ENCODE measurements around the gene PKD1L1. TPM values are rescaled to one million over a fixed set of nuclear protein-coding genes. Genes with fewer than 3 reads are reported as not detected.
"Not testable (repeated sequence)": the region's sequence is repeated elsewhere in the genome, so short reads cannot be mapped to it uniquely, and the experiment has no call there.

The PKD1L1 gene
- total RNA-seq, 1 donor from 2014 or later = 4.8 TPM

DNA sequence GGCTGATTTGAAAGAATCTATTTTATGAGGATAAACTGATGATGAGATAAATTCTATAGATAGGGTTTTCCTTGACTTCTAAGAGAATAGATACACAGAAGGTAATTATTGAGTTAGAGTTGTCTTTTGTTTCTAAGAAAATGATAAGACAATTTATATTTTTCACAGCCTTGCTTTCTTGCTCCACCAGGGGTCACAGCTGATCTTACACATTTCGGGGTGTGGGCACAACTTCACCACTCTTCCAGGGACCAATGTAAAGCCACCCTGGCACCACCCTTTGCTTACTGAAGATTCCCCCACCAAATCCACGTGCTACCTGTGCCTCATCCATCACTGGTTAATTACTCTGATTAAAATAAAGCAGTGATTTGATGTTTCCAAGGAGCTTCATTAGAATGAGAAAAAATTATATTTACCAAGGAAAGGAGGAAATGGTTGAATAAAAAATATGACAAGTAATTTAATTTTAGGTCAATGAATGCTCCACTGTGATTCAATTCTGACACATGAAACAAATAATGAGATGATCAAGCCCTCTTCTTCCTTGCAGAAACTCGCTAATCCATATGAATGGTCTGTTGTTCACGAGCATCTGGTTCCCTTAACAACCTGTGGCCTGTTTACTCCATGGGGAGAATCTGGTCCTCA is 189.1 kb downstream of the PKD1L1 start:
- DNase-seq (ENCODE audit: low spot score) = no peak
- Mint-ChIP-seq H3K4me1 (ENCODE audit: unreplicated experiment) (no peaks in the 10 kb centered on the region), H3K36me3 (ENCODE audit: low read depth, unreplicated experiment) (no peaks in the 10 kb centered on the region), H3K27ac (ENCODE audit: unreplicated experiment) (no peak overlapping the region), H3K9me3 (ENCODE audit: unreplicated experiment) (no peaks in the 10 kb centered on the region), H3K4me3 (ENCODE audit: unreplicated experiment) (no peak overlapping the region), H3K27me3 (ENCODE audit: unreplicated experiment) (no peaks in the 10 kb centered on the region)
- TF ChIP-seq, protein P1, sequence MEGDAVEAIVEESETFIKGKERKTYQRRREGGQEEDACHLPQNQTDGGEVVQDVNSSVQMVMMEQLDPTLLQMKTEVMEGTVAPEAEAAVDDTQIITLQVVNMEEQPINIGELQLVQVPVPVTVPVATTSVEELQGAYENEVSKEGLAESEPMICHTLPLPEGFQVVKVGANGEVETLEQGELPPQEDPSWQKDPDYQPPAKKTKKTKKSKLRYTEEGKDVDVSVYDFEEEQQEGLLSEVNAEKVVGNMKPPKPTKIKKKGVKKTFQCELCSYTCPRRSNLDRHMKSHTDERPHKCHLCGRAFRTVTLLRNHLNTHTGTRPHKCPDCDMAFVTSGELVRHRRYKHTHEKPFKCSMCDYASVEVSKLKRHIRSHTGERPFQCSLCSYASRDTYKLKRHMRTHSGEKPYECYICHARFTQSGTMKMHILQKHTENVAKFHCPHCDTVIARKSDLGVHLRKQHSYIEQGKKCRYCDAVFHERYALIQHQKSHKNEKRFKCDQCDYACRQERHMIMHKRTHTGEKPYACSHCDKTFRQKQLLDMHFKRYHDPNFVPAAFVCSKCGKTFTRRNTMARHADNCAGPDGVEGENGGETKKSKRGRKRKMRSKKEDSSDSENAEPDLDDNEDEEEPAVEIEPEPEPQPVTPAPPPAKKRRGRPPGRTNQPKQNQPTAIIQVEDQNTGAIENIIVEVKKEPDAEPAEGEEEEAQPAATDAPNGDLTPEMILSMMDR (IDR thresholded peaks at IDR 0.05; ENCODE audit: unreplicated experiment) = no peak

DNA sequence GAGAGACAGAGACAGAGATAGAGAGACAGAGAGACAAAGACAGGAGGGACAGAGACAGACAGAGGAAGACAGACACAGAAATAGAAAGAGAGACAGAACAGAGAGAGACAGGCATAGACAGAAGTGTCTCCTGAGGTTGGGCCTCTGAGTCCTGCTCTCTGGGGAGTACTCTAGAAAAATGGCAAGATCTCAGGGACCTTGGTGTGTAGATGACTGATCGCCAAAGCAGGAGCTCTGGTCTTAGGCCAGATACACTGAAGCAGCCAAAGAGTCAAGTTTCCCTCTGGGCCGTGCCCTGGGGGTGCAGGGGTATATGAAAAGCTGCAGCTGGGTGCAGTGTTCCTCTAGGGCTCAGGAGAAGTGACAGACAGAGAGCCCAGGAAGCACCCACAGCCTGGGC is 189.7 kb downstream of the PKD1L1 start:
- no peak overlapping the region for H3K27ac Mint-ChIP-seq (ENCODE audit: unreplicated experiment)
- no peak overlapping the region for H3K4me3 Mint-ChIP-seq (ENCODE audit: unreplicated experiment)
- no peaks in the 10 kb centered on the region for H3K4me1 Mint-ChIP-seq (ENCODE audit: unreplicated experiment)
- TF ChIP-seq, protein P1 (IDR thresholded peaks at IDR 0.05; ENCODE audit: unreplicated experiment) = no peak
- no peak for DNase-seq (ENCODE audit: low spot score)
- no peaks in the 10 kb centered on the region for H3K9me3 Mint-ChIP-seq (ENCODE audit: unreplicated experiment)
- H3K36me3 Mint-ChIP-seq (ENCODE audit: low read depth, unreplicated experiment) = no peaks in the 10 kb centered on the region
- no peaks in the 10 kb centered on the region for H3K27me3 Mint-ChIP-seq (ENCODE audit: unreplicated experiment)

DNA sequence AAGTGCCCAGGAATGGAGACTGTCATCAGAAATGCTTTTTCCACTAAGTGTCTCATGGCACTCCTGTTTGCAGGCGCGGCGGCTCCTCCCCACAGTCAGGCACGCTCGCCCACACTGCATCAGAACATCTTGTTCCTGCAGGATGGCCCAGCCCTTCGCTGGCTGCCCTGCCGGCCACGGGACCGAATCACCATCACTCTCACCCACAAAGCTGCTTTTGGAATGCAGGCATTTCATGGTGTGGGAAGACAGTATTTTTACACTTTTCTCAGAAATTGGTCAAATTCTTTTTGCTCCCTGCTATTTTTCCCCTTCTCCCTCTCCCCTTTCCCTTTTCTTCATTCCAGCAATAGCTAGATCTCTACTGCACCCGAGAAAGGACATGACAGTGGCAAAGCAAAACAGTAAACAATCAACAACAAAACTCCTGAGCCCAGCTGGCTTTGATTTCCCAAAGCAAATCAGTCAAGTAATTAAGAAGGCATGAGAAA is 190.3 kb downstream of the PKD1L1 start:
- DNase-seq (ENCODE audit: low spot score) = no peak
- no peaks in the 10 kb centered on the region for H3K4me1 Mint-ChIP-seq (ENCODE audit: unreplicated experiment)
- no peaks in the 10 kb centered on the region for H3K36me3 Mint-ChIP-seq (ENCODE audit: low read depth, unreplicated experiment)
- no peak overlapping the region for H3K27ac Mint-ChIP-seq (ENCODE audit: unreplicated experiment)
- no peaks in the 10 kb centered on the region for H3K27me3 Mint-ChIP-seq (ENCODE audit: unreplicated experiment)
- TF ChIP-seq, protein P1 (IDR thresholded peaks at IDR 0.05; ENCODE audit: unreplicated experiment) = no peak
- no peak overlapping the region for H3K4me3 Mint-ChIP-seq (ENCODE audit: unreplicated experiment)
- H3K9me3 Mint-ChIP-seq (ENCODE audit: unreplicated experiment) = no peaks in the 10 kb centered on the region

DNA sequence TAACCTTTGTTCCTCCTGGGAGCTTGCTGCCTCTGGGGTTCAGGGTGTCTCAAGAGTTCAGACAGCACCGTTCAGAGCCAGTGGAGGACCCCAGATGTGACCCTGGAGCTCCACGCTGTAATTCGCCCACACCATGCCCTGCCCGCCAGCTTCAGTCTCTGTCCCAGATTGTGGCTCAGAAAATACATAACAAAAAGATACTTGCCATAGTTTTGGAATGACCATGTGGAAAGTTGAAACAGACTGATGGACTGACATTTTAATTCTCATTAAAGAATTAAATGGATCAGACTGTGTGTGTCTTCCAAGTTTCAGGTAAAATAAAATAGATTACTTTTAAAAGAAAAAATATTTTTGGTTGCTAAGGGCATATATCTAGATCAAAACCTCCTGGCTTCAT is 191.6 kb downstream of the PKD1L1 start:
- H3K4me3 Mint-ChIP-seq (ENCODE audit: unreplicated experiment) = no peak overlapping the region
- H3K27me3 Mint-ChIP-seq (ENCODE audit: unreplicated experiment) = no peaks in the 10 kb centered on the region
- H3K9me3 Mint-ChIP-seq (ENCODE audit: unreplicated experiment) = no peaks in the 10 kb centered on the region

DNA sequence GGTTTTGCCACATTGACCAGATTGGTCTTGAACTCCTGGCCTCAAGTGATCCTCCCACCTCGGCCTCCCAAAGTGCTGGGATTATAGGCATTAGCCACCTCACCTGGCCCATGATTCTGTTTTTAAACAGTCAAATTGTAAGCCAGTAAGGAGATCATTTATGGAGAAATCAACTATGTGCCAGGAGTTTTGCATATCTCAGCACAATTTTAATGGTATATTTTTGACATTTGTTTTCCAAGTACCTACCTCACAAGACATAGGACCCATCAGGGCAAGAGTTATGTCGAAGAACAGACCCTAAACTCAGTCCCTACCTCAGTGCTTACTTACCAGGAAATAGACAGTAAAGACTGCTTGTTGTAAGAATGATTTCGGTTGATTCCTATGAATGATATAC is 193.0 kb downstream of the PKD1L1 start:
- H3K9me3 Mint-ChIP-seq (ENCODE audit: unreplicated experiment) = no peaks in the 10 kb centered on the region
- H3K4me3 Mint-ChIP-seq (ENCODE audit: unreplicated experiment) = no peak overlapping the region
- no peak for DNase-seq (ENCODE audit: low spot score)
- H3K36me3 Mint-ChIP-seq (ENCODE audit: low read depth, unreplicated experiment) = no peaks in the 10 kb centered on the region
- H3K27me3 Mint-ChIP-seq (ENCODE audit: unreplicated experiment) = no peaks in the 10 kb centered on the region
- no peak overlapping the region for H3K27ac Mint-ChIP-seq (ENCODE audit: unreplicated experiment)
- H3K4me1 Mint-ChIP-seq (ENCODE audit: unreplicated experiment) = no peaks in the 10 kb centered on the region
- TF ChIP-seq, protein P1 (IDR thresholded peaks at IDR 0.05; ENCODE audit: unreplicated experiment) = no peak

More for the DNA sequence above, 191.6 kb downstream of the PKD1L1 start:
- Mint-ChIP-seq H3K4me1 (ENCODE audit: unreplicated experiment) (no peaks in the 10 kb centered on the region), H3K36me3 (ENCODE audit: low read depth, unreplicated experiment) (no peaks in the 10 kb centered on the region), H3K27ac (ENCODE audit: unreplicated experiment) (no peak overlapping the region)
- no peak for DNase-seq (ENCODE audit: low spot score)
- TF ChIP-seq, protein P1 (IDR thresholded peaks at IDR 0.05; ENCODE audit: unreplicated experiment) = no peak

DNA sequence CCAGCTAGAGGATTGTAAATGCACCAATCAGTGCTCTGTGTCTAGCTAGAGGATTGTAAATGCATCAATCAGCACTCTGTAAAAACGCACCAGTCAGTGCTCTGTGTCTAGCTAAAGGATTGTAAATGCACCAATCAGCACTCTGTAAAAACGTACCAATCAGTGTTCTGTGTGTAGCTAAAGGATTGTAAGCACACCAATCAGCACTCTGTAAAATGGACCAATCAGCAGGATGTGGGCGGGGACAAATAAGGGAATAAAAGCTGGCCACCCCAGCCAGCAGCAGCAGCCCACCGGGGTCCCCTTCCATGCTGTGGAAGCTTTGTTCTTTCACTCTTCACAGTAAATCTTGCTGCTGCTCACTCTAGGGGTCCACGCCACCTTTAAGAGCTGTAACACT is 196.5 kb downstream of the PKD1L1 start:
- not testable (repeated sequence) for DNase-seq (ENCODE audit: low spot score); H3K27me3 Mint-ChIP-seq (ENCODE audit: unreplicated experiment); H3K27ac Mint-ChIP-seq (ENCODE audit: unreplicated experiment); H3K36me3 Mint-ChIP-seq (ENCODE audit: low read depth, unreplicated experiment); H3K4me1 Mint-ChIP-seq (ENCODE audit: unreplicated experiment); H3K9me3 Mint-ChIP-seq (ENCODE audit: unreplicated experiment); H3K4me3 Mint-ChIP-seq (ENCODE audit: unreplicated experiment)
